GM12873 (cell line): ENCODE data around the gene TP53BP1.

Source experiments
- TF ChIP-seq, protein P1 (sequence below): IDR thresholded peaks from 2 replicates; pipeline ENCODE4 v1.5.1; 2012; ENCODE audit warnings: low read depth, mild to moderate bottlenecking, moderate library complexity, low read length, control low read depth; ENCODE audit not compliant: insufficient read depth; ENCODE audit errors: missing control alignments

The TP53BP1 gene

DNA sequence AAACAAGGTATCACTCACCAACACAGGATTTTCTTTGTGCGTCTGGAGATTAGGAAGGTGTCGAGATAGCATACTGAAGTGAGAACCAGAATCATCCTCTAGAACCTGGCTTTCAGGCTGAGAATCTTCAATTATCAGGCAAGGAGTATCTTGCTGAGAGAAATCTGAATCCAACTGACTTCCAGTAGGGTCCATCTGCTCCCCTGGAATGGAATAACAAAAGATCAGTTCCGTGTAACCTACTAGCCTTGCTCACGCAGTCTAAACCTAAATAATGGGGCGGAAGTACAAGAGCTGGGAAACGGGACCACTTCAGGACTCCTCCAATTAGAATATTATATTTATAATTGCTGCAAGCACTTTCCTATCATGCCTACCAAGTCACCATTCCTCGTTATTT lies 690 bp downstream of the TP53BP1 start:
- TF ChIP-seq, protein P1, sequence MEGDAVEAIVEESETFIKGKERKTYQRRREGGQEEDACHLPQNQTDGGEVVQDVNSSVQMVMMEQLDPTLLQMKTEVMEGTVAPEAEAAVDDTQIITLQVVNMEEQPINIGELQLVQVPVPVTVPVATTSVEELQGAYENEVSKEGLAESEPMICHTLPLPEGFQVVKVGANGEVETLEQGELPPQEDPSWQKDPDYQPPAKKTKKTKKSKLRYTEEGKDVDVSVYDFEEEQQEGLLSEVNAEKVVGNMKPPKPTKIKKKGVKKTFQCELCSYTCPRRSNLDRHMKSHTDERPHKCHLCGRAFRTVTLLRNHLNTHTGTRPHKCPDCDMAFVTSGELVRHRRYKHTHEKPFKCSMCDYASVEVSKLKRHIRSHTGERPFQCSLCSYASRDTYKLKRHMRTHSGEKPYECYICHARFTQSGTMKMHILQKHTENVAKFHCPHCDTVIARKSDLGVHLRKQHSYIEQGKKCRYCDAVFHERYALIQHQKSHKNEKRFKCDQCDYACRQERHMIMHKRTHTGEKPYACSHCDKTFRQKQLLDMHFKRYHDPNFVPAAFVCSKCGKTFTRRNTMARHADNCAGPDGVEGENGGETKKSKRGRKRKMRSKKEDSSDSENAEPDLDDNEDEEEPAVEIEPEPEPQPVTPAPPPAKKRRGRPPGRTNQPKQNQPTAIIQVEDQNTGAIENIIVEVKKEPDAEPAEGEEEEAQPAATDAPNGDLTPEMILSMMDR: no peak

DNA sequence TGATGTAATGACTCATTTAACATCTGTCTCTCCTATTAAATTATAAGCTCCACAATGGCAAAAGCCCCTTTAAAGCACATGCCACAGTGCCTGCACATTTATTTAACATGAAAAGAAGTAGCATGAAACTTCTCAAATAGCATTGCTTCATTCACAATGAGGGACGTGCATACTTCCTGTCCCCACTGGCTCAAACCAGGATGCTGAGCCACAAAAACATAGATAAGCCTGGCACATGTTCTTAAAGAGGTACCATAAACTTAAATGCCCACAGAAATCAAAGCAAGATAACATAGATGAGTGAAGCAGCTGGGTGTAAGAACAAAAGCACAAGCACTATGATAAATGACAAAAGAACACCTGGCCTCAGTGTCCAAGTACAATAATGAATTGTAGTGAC lies 3.8 kb downstream of the TP53BP1 start:
- TF ChIP-seq, protein P1: no peak

DNA sequence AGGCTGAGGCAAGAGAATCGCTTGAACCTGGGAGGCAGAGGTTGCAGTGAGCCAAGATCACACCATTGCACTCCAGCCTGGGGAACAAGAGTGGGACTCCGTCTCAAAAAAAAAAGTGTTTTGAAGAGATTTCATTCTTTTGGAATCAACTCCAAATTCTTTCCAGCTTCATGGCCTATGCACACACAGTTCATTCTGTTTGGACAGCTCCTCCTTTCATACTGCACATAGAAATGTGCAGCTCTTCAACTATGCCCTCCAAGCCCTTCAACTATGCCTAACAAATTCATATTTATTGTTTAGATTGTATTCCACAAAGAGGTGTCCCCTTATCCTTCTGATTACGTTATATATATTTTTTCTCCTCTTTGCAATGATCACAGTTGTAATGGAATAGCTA lies 4.2 kb downstream of the TP53BP1 start:
- TF ChIP-seq, protein P1: no peak

DNA sequence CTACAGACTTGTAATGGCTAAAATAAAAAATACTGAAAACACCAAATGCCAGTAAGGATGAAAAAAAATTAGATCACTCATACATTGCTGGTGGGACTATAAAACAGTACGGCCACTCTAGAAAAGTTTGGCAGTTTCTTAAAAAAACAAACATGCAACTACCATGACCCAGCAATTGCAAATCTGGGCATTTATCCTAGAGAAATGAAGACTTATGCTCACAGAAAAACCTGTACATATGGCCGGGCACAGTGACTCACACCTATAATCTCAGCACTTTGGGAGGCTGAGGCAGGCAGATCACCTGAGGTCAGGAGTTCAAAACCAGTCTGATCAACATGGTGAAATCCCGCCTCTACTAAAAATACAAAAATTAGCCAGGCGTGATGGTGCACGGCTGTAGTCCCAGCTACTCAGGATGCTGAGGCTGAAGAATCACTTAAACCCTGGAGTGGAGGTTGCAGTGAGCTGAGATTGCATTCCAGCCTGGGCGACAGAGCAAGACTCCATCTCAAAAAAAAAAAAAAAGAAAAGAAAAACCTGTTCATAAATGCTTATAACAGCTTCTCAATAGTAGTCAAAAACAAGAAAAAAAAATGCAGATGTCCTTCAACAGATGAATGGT lies 5.6 kb downstream of the TP53BP1 start:
- TF ChIP-seq, protein P1: no peak

DNA sequence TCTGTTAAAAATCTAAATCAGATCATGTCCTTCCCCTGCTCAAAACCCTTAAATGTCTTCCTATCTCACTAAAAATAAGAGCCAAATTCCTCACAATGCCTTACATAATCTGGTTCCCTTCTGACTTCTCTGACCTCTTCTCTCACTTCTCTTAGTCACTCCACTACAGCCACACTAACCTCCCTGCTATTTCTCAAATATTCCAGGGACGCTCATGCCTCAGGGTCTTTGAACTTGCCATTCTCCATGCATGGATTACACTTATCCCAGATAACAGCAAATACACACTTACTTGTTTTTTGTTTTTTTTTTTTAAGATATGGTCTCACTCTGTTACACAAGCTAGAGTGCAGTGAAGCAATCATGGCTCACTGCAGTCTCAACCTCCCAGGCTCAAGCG lies 8.5 kb downstream of the TP53BP1 start:
- TF ChIP-seq, protein P1: no peak

DNA sequence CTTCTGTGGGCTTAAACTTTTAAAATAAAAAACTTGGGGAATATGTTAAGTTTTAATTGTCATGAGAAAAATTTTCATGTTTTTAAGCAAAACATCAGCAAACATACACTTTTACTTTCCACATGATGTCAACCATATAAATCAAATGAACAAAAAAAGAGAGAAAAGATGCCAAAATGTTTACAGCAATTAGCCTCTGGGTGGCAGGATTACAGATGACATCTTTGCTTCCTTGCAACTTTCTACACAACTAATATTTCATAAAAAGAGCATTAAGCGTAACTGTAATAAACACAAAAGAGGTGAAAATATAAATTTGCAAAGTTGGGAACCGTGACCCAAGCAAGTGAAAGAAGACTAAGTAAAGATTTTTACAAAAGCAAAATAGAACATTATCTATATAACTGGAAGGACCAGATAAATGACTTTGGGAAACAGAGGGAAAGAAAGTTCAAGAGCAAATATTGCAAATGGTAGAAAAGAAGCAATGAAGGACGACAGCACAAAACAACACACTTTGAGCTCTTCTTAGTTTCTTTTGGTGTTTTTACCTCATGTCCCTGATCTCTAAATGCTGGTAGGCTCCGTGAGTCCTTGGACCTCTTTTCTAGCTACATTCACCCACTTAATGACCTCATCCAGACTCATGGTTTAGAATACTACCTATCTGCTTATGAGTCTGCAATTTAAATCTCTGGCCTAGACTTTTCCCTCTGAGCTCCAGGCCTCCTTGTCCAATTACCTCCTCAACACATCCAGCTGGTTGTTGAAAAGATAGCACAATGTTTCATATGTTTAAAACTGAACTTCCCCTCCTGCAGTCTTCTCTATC lies 9.4 kb downstream of the TP53BP1 start:
- TF ChIP-seq, protein P1: peak; percentile 39

DNA sequence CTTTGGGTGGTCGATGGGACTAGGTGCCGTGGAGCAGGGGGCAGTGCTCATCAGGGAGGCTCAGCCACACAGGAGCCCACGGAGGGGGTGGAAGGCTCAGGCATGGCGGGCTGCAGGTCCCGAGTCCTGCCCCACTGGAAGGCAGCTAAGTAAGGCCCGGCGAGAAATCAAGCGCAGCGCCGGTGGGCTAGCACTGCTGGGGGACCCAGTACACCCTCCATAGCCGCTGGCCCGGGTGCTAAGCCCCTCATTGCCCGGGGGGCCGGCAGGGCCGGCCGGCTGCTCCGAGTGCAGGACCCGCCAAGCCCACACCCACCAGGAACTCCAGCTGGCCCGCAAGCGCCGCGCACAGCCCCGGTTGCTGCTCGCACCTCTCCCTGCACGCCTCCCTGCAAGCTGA lies 19.1 kb downstream of the TP53BP1 start:
- TF ChIP-seq, protein P1: no peak
